ENCODE data around the gene SDCCAG8. TPM values are rescaled to one million over a fixed set of nuclear protein-coding genes. Genes with fewer than 3 reads are reported as not detected.

Gene SDCCAG8
- total and polyA plus RNA-seq, 2 donors from 2014 or later = 29.6 to 53.2 TPM

GRCh38 chr1:243257189-243257588 lies 1.3 kb downstream of the SDCCAG8 start:
- Histone ChIP-seq H3K9ac (ENCODE audit: low read length in 3 of 3) (no peak overlapping the region), H3K27ac (ENCODE audit: low read depth in 2 of 2, low read length in 2 of 2) (no peak overlapping the region)
- no peak for TF ChIP-seq CTCF (IDR thresholded peaks at IDR 0.05; ENCODE audit: borderline replicate concordance, extremely low read depth, insufficient read depth)

GRCh38 chr1:243258731-243259130 lies 2.9 kb downstream of the SDCCAG8 start:
- H3K27ac ChIP-seq (ENCODE audit: low read depth in 2 of 2, low read length in 2 of 2) = no peak overlapping the region
- no peak overlapping the region for H3K4me3 ChIP-seq (ENCODE audit: low read length in 3 of 3)
- DNase-seq (no peak), FAIRE-seq (no peak)
- no peaks in the 10 kb centered on the region for H3K9me3 ChIP-seq (ENCODE audit: control insufficient read depth in 2 of 3, insufficient read depth in 1 of 3, low read length in 3 of 3)
- no peaks in the 10 kb centered on the region for H3K36me3 ChIP-seq (ENCODE audit: control insufficient read depth in 2 of 3, insufficient read depth in 3 of 3, low read length in 3 of 3)
- intact Hi-C loops (cut with DNase I) = no loop called here
- H3K9ac ChIP-seq (ENCODE audit: low read length in 3 of 3) = no peak overlapping the region
- no peak for TF ChIP-seq CTCF (IDR thresholded peaks at IDR 0.05; ENCODE audit: borderline replicate concordance, extremely low read depth, insufficient read depth)
- no peaks in the 10 kb centered on the region for H3K27me3 ChIP-seq (ENCODE audit: control insufficient read depth, insufficient read depth, low read length)
- H3K4me1 ChIP-seq (ENCODE audit: control insufficient read depth in 2 of 3, insufficient read depth in 2 of 3, low read depth in 1 of 3, low read length in 3 of 3) = peaks cover 0 to 13% (median 4%) of the 10 kb centered on the region in 3 donors

More at GRCh38 chr1:243257189-243257588, 1.3 kb downstream of the SDCCAG8 start:
- Histone ChIP-seq H3K9me3 (ENCODE audit: control insufficient read depth in 2 of 3, insufficient read depth in 1 of 3, low read length in 3 of 3) (no peaks in the 10 kb centered on the region), H3K4me1 (ENCODE audit: control insufficient read depth in 2 of 3, insufficient read depth in 2 of 3, low read depth in 1 of 3, low read length in 3 of 3) (peaks cover 0 to 21% (median 6%) of the 10 kb centered on the region in 3 donors), H3K36me3 (ENCODE audit: control insufficient read depth in 2 of 3, insufficient read depth in 3 of 3, low read length in 3 of 3) (no peaks in the 10 kb centered on the region), H3K4me3 (ENCODE audit: low read length in 3 of 3) (peak overlapping the region in 2 of 3 donors; percentile 96 to 99), H3K27me3 (ENCODE audit: control insufficient read depth, insufficient read depth, low read length) (no peaks in the 10 kb centered on the region)
- intact Hi-C loops (cut with DNase I) = no loop called here
- FAIRE-seq (no peak), DNase-seq (no peak)

- Histone ChIP-seq H3K9ac (ENCODE audit: low read length in 3 of 3) (no peak overlapping the region), H3K27me3 (ENCODE audit: control insufficient read depth, insufficient read depth, low read length) (no peaks in the 10 kb centered on the region), H3K27ac (ENCODE audit: low read depth in 2 of 2, low read length in 2 of 2) (no peak overlapping the region), H3K4me3 (ENCODE audit: low read length in 3 of 3) (no peak overlapping the region), H3K9me3 (ENCODE audit: control insufficient read depth in 2 of 3, insufficient read depth in 1 of 3, low read length in 3 of 3) (no peaks in the 10 kb centered on the region), H3K36me3 (ENCODE audit: control insufficient read depth in 2 of 3, insufficient read depth in 3 of 3, low read length in 3 of 3) (no peaks in the 10 kb centered on the region), H3K4me1 (ENCODE audit: control insufficient read depth in 2 of 3, insufficient read depth in 2 of 3, low read depth in 1 of 3, low read length in 3 of 3) (peaks cover 0 to 13% (median 4%) of the 10 kb centered on the region in 3 donors)
- FAIRE-seq (no peak), DNase-seq (no peak)
- TF ChIP-seq CTCF (IDR thresholded peaks at IDR 0.05; ENCODE audit: borderline replicate concordance, extremely low read depth, insufficient read depth) = no peak
- intact Hi-C loops (cut with DNase I) = no loop called here
These were observed 4.5 kb downstream of the SDCCAG8 start for GRCh38 chr1:243260221-243260880.

All from kidney (tissue), 14 donors.